Left lung (tissue), 10 donors: ENCODE data around the gene SPINT2. TPM values are rescaled to one million over a fixed set of nuclear protein-coding genes. Genes with fewer than 3 reads are reported as not detected.
A peak's percentile ranks its signal among the peaks of the same experiment; 100 is the strongest.
"Not testable (repeated sequence)": the region's sequence is repeated elsewhere in the genome, so short reads cannot be mapped to it uniquely, and the experiment has no call there.

Experiments used
- ATAC-seq: fragments of 200-7000 bp; cut with Tn5 transposase; one replicate; pipeline ENCODE4 v1.9.1; 2020; ENCODE audit warnings: moderate library complexity
- DNase-seq, 4 donors: peaks; one replicate each; pipeline ENCODE4 v3.0.0-alpha.2; 2013 to 2020
- H3K27ac ChIP-seq, 2 donors: fragments of 200-600 bp; sonication (generic) in 1 of 2; one replicate each; pipeline versions ENCODE4 v1.5.0 to v1.8.0; 2020 to 2021
- H3K27me3 ChIP-seq, 2 donors: fragments of 200-600 bp; sonication (generic) in 1 of 2; one replicate each; pipeline versions ENCODE4 v1.5.0 to v1.8.0; 2020 to 2021
- H3K36me3 ChIP-seq, 2 donors: fragments of 200-600 bp; sonication (generic) in 1 of 2; one replicate each; pipeline versions ENCODE4 v1.5.0 to v1.8.0; 2020 to 2021
- H3K4me1 ChIP-seq, 2 donors: fragments of 200-600 bp; one replicate each; pipeline ENCODE4 v1.8.0; 2021
- H3K4me3 ChIP-seq, 2 donors: fragments of 200-600 bp; sonication (generic) in 1 of 2; one replicate each; pipeline versions ENCODE4 v1.5.0 to v1.8.0; 2020 to 2021; ENCODE audit warnings: mild to moderate bottlenecking in 1 of 2
- H3K9me3 ChIP-seq, 2 donors: fragments of 200-600 bp; sonication (generic) in 1 of 2; one replicate each; pipeline versions ENCODE4 v1.5.0 to v1.8.0; 2020 to 2021
- intact Hi-C, 2 donors: fragments of 100-400 bp; cut with DNase I; formaldehyde crosslinking; loops; one replicate each; pipeline versions ENCODE4 v1.11.2 to v1.14.2; 2022
- polyA plus RNA-seq, 6 donors: library from polyadenylated mRNA; unstranded; fragments of 120-200 nt; gene quantifications; one replicate each; pipeline ENCODE4 v1.2.1, GENCODE V29; 2013; ENCODE audit not compliant: insufficient read length in 6 of 6
- total RNA-seq, 2 donors: library from RNA; stranded (reverse); fragmentation: NEBNext Ultra II Directional; extraction: Animal tissue kit (Norgen Biotek cat#: 25700); gene quantifications; one replicate each; pipeline ENCODE4 v1.2.1, GENCODE V29; 2021
- TF ChIP-seq, protein P1 (sequence below), 2 donors: fragments of 200-600 bp; sonication (generic) in 1 of 2; IDR thresholded peaks; one replicate each; pipeline versions ENCODE4 v1.5.0 to v1.8.0; 2021; ENCODE audit warnings: antibody characterized with exemption in 2 of 2
- donor health status: DM: no; HTN: yes; CAD: no.
- donor health status: DM: no; HTN: no; CAD: no.

SPINT2 gene
- total and polyA plus RNA-seq, 8 donors = 206 to 317 (median 218) TPM

DNA sequence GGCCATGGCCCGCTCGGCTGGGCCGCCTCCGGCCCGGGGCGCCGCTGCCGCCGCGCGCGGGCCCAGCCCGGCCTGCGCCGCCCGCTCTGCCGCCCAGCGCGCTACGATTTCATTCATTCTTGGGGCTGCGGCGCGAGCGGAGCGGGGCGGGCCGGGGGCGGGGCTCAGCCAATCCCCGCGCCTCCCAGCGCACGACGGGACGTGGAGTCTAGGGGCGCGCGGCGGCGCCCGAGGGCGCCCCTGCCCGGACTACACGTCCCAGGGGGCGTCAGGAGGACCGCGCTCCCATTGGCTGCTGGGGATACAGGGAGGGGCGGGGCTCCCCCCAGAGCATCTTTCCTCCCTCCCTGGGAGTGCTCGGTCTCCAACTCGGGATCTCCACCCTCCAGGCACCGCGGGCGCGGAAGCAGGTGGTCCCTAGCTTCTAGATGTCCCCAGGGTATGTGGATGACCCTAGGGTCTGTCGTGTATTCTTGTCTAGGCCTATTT is 34.7 kb upstream of the SPINT2 start:
- TF ChIP-seq, protein P1, sequence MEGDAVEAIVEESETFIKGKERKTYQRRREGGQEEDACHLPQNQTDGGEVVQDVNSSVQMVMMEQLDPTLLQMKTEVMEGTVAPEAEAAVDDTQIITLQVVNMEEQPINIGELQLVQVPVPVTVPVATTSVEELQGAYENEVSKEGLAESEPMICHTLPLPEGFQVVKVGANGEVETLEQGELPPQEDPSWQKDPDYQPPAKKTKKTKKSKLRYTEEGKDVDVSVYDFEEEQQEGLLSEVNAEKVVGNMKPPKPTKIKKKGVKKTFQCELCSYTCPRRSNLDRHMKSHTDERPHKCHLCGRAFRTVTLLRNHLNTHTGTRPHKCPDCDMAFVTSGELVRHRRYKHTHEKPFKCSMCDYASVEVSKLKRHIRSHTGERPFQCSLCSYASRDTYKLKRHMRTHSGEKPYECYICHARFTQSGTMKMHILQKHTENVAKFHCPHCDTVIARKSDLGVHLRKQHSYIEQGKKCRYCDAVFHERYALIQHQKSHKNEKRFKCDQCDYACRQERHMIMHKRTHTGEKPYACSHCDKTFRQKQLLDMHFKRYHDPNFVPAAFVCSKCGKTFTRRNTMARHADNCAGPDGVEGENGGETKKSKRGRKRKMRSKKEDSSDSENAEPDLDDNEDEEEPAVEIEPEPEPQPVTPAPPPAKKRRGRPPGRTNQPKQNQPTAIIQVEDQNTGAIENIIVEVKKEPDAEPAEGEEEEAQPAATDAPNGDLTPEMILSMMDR (IDR thresholded peaks at IDR 0.05) = no peak
- peaks cover 30 to 85% of the 10 kb centered on the region in 2 donors for H3K27me3 ChIP-seq
- no peaks in the 10 kb centered on the region for H3K9me3 ChIP-seq
- H3K27ac ChIP-seq = no peak overlapping the region
- intact Hi-C loops = loop anchor here in 1 of 2 donors (10.0 kb wide), 1 partner anchor 325 kb away; the partner anchor contains the start of genes SIPA1L3 and WDR87
- H3K4me3 ChIP-seq = no peak overlapping the region
- ATAC-seq (peak; percentile 66), DNase-seq (peak in 2 of 4 donors; percentile 59 to 87)
- H3K4me1 ChIP-seq = peaks cover 4 to 8% of the 10 kb centered on the region in 2 donors
- no peaks in the 10 kb centered on the region for H3K36me3 ChIP-seq

DNA sequence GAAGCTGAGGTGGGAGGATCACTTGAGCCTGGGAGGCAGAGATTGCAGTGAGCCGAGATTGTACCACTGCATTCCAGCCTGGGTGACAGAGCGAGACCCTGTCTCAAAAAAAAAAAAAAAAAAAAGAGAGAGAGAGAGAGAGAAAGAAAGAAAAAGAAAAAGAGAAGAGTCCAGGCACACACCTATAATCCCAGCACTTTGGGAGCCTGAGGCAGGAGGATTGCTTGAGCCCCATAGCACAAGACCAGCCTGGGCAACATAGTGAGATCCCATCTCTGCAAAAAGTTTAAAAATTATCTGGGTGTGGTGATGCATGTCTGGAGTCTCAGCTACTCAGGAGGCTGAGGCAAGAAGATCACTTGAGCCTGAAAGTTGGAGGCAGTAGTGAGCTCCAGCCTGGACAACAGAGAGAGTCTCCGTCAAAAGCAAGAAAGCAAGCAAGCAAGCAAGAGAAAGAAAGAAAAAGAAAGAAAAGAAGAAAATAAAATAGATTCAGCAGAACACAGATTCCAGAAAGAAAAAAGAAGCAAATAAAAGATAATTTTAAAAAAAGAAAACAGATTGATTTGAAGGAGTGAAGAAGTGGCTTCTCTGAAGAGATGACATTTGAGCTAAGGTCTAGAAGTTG is 33.8 kb upstream of the SPINT2 start:
- H3K27ac ChIP-seq, H3K36me3 ChIP-seq, H3K4me1 ChIP-seq, H3K4me3 ChIP-seq, DNase-seq, H3K9me3 ChIP-seq, intact Hi-C loops, ATAC-seq: not testable (repeated sequence)
- H3K27me3 ChIP-seq = peaks cover 30 to 75% of the 10 kb centered on the region in 2 donors

DNA sequence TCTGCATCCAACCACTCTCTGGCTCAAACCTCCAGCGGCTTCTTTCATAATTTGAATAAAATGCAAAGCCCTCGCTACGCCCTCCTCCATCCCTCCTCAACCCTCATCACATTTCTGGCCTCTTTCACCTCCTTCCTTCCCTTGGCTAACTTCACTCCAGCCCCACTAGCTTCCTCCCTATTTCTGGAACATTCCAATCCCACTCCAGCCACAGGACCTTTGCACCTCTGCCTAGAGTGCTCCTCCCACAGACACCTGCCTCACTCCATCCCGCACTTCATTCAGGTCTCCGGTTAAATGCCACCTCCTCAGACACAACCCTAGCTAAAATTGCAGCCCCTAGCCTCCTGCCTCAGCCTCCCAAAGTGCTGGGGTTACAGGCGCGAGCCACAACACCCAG is 32.5 kb upstream of the SPINT2 start:
- Histone ChIP-seq H3K36me3 (no peaks in the 10 kb centered on the region), H3K9me3 (no peaks in the 10 kb centered on the region), H3K27ac (no peak overlapping the region), H3K4me3 (no peak overlapping the region), H3K4me1 (peaks cover 4 to 8% of the 10 kb centered on the region in 2 donors), H3K27me3 (peaks cover 29 to 69% of the 10 kb centered on the region in 2 donors)
- DNase-seq (no peak), ATAC-seq (no peak)
- TF ChIP-seq, protein P1 (IDR thresholded peaks at IDR 0.05) = no peak
- intact Hi-C loops = no loop called here

DNA sequence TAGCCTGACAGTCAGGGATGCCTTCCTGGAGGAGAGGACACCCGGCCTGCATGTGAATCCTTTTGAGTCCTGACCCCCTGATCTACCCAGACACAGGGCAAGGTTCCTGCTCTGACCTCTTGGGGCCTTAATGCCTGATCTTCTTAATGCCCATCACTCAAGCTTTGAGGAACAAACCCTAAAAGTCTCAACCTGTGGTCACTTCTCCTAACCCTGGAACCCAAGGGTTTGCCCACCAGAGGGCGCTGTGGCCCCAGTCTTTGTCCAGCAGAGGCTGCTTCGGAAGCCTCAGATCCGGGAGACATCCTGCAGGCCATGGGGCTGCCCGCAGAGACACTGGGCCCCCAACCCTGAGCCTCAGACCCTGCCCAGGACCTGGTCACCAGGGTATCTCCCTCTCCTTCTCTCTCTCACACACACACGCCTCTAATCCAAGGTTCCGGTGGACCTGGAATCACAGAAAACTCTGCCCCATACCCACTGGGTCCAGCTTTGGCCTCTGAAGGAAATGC is 30.6 kb upstream of the SPINT2 start:
- Histone ChIP-seq H3K4me3 (no peak overlapping the region), H3K4me1 (peaks cover 4 to 5% of the 10 kb centered on the region in 2 donors), H3K36me3 (no peaks in the 10 kb centered on the region), H3K9me3 (no peaks in the 10 kb centered on the region), H3K27me3 (peaks cover 10 to 54% of the 10 kb centered on the region in 2 donors), H3K27ac (no peak overlapping the region)
- DNase-seq = peak in 2 of 4 donors; percentile 80 to 95
- intact Hi-C loops = no loop called here
- peak; percentile 92 for ATAC-seq
- TF ChIP-seq, protein P1 (IDR thresholded peaks at IDR 0.05) = peak; percentile 72 to 85

DNA sequence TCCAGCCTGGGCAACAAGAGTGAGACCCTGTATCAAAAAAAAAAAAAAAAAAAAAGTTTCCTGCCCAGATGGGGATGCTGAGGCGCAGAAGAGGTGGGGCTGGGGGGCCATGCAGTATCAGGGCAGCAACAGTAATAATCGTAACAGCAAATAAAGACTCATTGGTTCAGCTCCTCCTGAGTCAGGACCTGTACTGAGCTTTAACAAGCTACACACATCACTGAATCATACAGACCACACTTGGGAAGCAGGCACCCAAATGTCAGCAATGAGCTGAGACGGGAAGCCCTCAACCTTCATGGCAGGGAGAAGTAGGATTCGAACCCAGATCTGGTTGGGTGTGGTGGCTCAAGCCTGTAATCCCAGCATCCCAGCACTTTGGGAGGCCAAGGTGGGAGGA is 29.8 kb upstream of the SPINT2 start:
- ATAC-seq (no peak), DNase-seq (no peak)
- TF ChIP-seq, protein P1 (IDR thresholded peaks at IDR 0.05) = no peak
- Histone ChIP-seq H3K27ac (no peak overlapping the region), H3K4me1 (no peaks in the 10 kb centered on the region), H3K9me3 (no peaks in the 10 kb centered on the region), H3K36me3 (no peaks in the 10 kb centered on the region), H3K4me3 (no peak overlapping the region), H3K27me3 (peaks cover 5 to 46% of the 10 kb centered on the region in 2 donors)
- intact Hi-C loops = no loop called here
